Activated B cell treated with CpG ODN at 0.5 μM for 24 hours (primary cell): ENCODE data around the gene PLA2G6. TPM values are rescaled to one million over a fixed set of nuclear protein-coding genes. Genes with fewer than 3 reads are reported as not detected.

Experiments
- ATAC-seq: fragments of 200-7000 bp; cut with Tn5 transposase; one replicate; pipeline ENCODE4 v1.10.0; 2021; ENCODE audit warnings: low read depth, mild to moderate bottlenecking, moderate library complexity
- CTCF ChIA-PET: fragments of 350-600 bp; sonication (Branson Sonifier 250); formaldehyde crosslinking; loops from one replicate; lab custom pipeline; 2021; ENCODE audit warnings: antibody characterized with exemption; lab: Charles Lee
- POLR2A ChIA-PET: fragments of 350-600 bp; sonication (Branson Sonifier 250); formaldehyde crosslinking; loops from one replicate; lab custom pipeline; 2021; ENCODE audit warnings: antibody characterized with exemption; lab: Charles Lee
- DNase-seq: peaks from one replicate; pipeline ENCODE4 v3.0.0; 2022
- H3K27ac Mint-ChIP-seq: one replicate; pipeline ENCODE4 v1.8.0; 2020; ENCODE audit warnings: mixed read lengths
- H3K27me3 Mint-ChIP-seq: one replicate; pipeline ENCODE4 v1.8.0; 2021; ENCODE audit warnings: mixed read lengths
- H3K36me3 Mint-ChIP-seq: one replicate; pipeline ENCODE4 v1.8.0; 2021; ENCODE audit warnings: low read depth, mixed read lengths
- H3K4me1 Mint-ChIP-seq: one replicate; pipeline ENCODE4 v1.8.0; 2021; ENCODE audit warnings: mixed read lengths
- H3K4me3 Mint-ChIP-seq: one replicate; pipeline ENCODE4 v1.8.0; 2020; ENCODE audit warnings: mild to moderate bottlenecking, mixed read lengths
- H3K9me3 Mint-ChIP-seq: one replicate; pipeline ENCODE4 v1.8.0; 2020; ENCODE audit warnings: mixed read lengths
- CTCF ChIP-seq: fragments of 200-600 bp; IDR thresholded peaks from one replicate; pipeline ENCODE4 v1.8.0; 2022; ENCODE audit warnings: antibody characterized with exemption, mild to moderate bottlenecking
- intact Hi-C: fragments of 100-400 bp; cut with micrococcal nuclease; formaldehyde crosslinking; loops from one replicate; pipeline ENCODE4 v1.15.1; 2024
- total RNA-seq: library from RNA; stranded (reverse); gene quantifications from 2 replicates; pipeline ENCODE4 v1.2.3, GENCODE V29; 2022

The PLA2G6 gene
- total RNA-seq, 1 donor from 2014 or later = 64.0 TPM

- POLR2A ChIA-PET = no interaction called here
- Mint-ChIP-seq H3K27ac (no peak overlapping the region), H3K4me3 (no peak overlapping the region), H3K36me3 (peaks cover 55% of the 10 kb centered on the region), H3K4me1 (no peaks in the 10 kb centered on the region), H3K9me3 (no peaks in the 10 kb centered on the region), H3K27me3 (no peaks in the 10 kb centered on the region)
- no peak for TF ChIP-seq CTCF
- DNase-seq (no peak), ATAC-seq (no peak)
- intact Hi-C loops = no loop called here
- CTCF ChIA-PET = no interaction called here
These were observed 50.2 kb downstream of the PLA2G6 start for GRCh38 chr22:38131399-38131798.

DNA sequence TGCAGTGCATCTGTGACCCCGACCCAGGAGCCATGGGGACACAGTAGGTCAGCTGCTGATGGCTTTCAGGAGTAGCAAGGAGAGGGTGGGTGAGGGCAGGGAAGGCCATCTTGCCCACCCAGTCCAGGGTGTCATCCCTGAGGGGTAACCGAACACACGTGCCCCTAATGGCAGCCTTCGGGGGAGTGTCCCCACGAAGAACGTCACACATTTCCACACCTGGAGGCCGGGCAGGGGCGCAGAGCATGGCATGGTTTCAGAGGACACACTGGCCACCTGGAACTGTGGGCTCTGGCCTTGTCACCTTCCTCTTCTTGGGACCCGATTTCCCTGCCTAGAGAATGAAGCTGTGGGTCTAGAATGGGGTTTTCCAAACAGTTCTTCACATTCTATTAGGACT lies 51.8 kb downstream of the PLA2G6 start:
- ATAC-seq = no peak
- no peak overlapping the region for H3K27ac Mint-ChIP-seq
- ChIA-PET CTCF (no interaction called here), POLR2A (interaction anchor here (0.6 kb wide), 1 partner anchor 24 kb away, joined by 3 read pairs; no protein-coding TSS in a partner anchor)
- no peak for DNase-seq
- H3K4me1 Mint-ChIP-seq = no peaks in the 10 kb centered on the region
- H3K4me3 Mint-ChIP-seq = no peak overlapping the region
- peaks cover 51% of the 10 kb centered on the region for H3K36me3 Mint-ChIP-seq
- no peaks in the 10 kb centered on the region for H3K27me3 Mint-ChIP-seq
- no peaks in the 10 kb centered on the region for H3K9me3 Mint-ChIP-seq
- intact Hi-C loops = no loop called here
- no peak for TF ChIP-seq CTCF

DNA sequence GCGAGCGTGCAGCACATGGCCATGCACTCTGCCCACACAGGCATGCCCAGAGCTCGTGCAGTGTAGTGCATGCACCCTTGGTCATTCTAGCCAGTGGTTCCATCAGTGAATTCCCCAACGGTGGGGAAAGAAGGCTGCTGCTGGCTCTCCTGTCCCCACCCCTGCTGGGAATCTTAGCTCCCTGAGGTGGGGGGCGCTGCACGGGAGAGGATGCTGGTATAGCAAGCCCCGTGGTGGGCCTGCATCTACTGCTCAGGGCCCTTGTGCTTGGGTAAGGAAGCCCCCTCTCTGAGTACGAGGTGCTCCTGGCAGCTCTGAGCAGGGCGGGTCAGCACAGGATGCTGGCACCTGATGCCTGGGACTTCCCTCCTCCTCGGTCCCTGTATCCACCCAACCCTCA lies 52.6 kb downstream of the PLA2G6 start:
- no peaks in the 10 kb centered on the region for H3K9me3 Mint-ChIP-seq
- no peak for TF ChIP-seq CTCF
- no peak overlapping the region for H3K4me3 Mint-ChIP-seq
- ChIA-PET POLR2A (no interaction called here), CTCF (no interaction called here)
- H3K27ac Mint-ChIP-seq = no peak overlapping the region
- ATAC-seq (no peak), DNase-seq (no peak)
- intact Hi-C loops = no loop called here
- no peaks in the 10 kb centered on the region for H3K27me3 Mint-ChIP-seq
- H3K36me3 Mint-ChIP-seq = peaks cover 46% of the 10 kb centered on the region
- H3K4me1 Mint-ChIP-seq = no peaks in the 10 kb centered on the region

DNA sequence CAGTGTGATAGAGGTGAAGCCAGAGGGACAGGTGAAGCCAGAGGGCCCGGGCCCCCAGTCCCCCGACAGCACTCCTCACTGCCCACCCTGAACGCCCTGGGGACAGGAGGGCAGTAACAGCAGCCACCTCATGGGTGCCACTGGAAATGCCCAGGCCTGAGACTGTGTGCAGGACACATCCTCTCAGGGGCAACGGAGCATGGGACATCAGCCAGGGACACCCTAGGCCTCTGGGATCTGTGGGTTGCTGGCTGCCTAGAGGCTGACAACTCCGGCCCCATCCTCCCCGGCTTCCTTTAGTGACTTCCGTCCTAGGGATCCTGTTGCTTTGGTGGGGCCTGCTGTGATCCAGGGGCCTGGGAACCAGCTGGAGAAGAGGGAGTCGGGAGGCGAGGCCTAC lies 53.8 kb downstream of the PLA2G6 start:
- no peak overlapping the region for H3K4me3 Mint-ChIP-seq
- DNase-seq = no peak
- no peaks in the 10 kb centered on the region for H3K27me3 Mint-ChIP-seq
- no peak overlapping the region for H3K27ac Mint-ChIP-seq
- H3K36me3 Mint-ChIP-seq = peaks cover 37% of the 10 kb centered on the region
- TF ChIP-seq CTCF = no peak
- POLR2A ChIA-PET = no interaction called here
- H3K9me3 Mint-ChIP-seq = no peaks in the 10 kb centered on the region
- no peaks in the 10 kb centered on the region for H3K4me1 Mint-ChIP-seq
- CTCF ChIA-PET = no interaction called here
- intact Hi-C loops = no loop called here
- no peak for ATAC-seq

DNA sequence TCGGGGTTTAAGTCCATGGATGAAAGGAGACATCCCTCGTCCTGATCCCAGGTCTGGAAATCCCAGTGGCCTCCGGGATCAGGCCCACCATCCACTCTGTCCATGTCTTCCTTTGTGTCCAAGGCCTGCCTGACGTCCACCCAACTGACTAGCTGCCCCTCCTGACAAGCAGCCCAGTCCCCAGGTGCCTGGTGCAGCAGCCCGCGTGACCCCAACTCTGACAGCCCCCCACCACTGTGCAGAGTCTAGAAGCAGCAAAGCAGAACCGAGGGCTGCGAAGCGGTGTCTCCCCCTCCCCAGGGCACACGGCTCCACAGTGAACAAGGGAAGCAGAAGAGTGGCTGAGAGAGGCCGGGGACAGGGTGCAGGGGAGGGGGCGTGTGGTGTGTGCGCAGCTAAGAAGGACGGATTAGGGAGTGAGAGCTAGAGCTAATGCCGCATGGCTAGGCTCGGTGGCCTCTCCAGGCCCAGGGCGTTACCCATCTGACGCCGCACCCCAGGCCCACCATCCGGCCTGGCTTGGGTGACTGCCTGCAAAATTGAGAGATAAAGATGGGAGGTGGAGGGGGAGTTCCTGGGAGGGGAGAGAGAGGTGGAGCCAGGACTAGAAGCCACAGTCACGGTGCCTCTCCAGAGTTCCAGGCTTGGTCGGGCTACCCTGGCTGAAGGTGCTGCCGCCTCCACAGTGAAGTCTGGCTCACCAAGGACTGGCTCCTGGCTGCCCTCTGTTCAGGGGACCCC lies 54.5 kb downstream of the PLA2G6 start:
- Mint-ChIP-seq H3K9me3 (no peaks in the 10 kb centered on the region), H3K4me1 (no peaks in the 10 kb centered on the region), H3K4me3 (no peak overlapping the region), H3K27ac (no peak overlapping the region), H3K27me3 (no peaks in the 10 kb centered on the region), H3K36me3 (peaks cover 32% of the 10 kb centered on the region)
- ATAC-seq (no peak), DNase-seq (no peak)
- intact Hi-C loops = no loop called here
- POLR2A ChIA-PET = no interaction called here
- CTCF ChIA-PET = no interaction called here
- no peak for TF ChIP-seq CTCF
